EL (cell line): ENCODE measurements around the gene PEX3.
"Not testable (repeated sequence)": the region's sequence is repeated elsewhere in the genome, so short reads cannot be mapped to it uniquely, and the experiment has no call there.

Experiments used
- DNase-seq: peaks from one replicate; pipeline ENCODE4 v3.0.0-alpha.2; 2016

Gene PEX3

GRCh38 chr6:143450453-143451371 is at the start of gene PEX3, which contains the start of gene ADAT2:
PEX3 (plus strand) TSS chr6:143450805; CDS start chr6:143451043, 238 bp downstream.
ADAT2 (minus strand) TSS chr6:143450695; CDS start chr6:143450658, 37 bp downstream.
- DNase-seq, result peak; percentile 94

- DNase-seq, result no peak
Observed at GRCh38 chr6:143401068-143401446, 49.5 kb upstream of the PEX3 start.

DNA sequence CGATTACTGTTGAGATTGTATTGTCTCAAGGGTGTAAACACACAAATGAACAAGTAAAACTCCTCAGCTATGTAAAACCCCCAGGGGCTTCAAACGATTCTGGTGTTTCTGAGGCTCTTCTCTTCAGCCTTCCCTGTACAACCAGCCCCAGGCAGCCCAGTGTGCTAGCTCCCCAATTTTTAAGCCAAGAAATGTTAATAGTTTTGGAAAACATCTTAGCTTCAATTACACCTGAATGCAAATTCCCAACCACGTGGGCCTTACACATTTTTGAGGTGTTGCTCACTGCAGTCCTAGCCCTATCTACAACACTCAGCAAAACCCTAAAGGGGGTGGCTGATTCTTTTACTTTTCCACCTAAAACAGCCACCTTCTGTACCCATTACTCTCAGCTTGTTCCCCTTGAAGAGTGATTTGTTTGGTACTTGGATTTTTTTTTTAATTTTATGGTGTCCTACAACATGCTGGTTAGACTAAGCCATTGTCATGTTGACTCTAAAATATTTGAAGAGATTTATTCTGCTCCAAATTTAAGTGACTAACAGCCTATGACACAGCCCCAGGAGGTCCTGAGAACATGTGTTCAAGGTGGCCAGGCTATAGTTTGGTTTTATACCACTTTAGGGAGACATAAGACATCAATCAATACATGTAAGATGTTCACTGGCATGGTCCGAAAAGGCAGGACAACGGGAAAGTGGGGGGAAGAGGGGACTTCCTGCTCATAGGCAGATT is 48.8 kb upstream of the PEX3 start:
- no peak for DNase-seq

DNA sequence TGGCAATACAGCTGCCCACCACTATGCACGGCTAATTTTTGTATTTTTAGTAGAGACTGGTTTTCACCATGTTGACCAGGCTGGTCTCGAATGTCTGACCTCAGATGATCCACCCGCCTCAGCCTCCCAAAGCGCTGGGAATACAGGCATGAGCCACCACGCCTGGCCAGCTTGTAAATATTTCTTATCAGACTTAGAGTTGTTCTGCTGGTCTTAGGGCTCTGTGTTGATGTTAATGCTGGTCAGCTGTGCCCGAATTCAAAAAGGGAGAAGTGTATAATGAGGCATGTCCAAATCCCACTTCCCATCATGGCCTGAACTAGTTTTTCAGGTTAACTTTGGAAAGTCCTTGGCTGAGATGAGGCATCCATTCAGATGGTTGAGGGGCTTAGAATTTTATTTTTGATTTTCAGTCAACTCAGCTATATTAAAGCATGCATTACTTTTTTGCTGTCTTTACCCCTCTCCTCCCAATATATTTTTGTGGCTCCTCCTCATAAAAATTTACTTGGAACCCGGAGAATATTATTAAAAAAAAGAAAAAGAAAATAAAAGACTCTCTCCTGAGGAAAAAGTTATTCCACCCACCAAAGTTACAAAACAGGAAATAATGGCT is 47.8 kb upstream of the PEX3 start:
- no peak for DNase-seq

GRCh38 chr6:143405373-143406154 is 45.0 kb upstream of the PEX3 start:
- DNase-seq, result peak; percentile 81

GRCh38 chr6:143406673-143407072 is 43.9 kb upstream of the PEX3 start:
- DNase-seq, result no peak

GRCh38 chr6:143408151-143408786 is 42.3 kb upstream of the PEX3 start:
- DNase-seq, result no peak

DNA sequence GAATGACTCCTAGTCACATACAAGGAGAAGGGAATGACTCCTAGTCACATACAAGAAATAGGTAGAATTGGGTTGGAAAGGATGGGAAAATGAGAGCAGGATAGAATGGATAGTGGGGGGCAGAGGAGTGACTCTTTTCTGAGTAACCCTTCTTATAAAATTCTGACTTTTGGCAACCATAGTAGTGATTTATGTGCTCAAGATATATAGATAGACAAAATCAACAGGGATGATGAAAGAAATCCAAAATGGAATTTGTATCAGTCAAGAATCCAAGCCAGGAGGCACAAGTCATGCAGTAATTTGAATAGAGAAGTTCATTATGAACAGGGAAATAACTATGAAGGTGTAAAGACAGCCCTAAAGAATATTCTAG is 41.8 kb upstream of the PEX3 start:
- no peak for DNase-seq

DNA sequence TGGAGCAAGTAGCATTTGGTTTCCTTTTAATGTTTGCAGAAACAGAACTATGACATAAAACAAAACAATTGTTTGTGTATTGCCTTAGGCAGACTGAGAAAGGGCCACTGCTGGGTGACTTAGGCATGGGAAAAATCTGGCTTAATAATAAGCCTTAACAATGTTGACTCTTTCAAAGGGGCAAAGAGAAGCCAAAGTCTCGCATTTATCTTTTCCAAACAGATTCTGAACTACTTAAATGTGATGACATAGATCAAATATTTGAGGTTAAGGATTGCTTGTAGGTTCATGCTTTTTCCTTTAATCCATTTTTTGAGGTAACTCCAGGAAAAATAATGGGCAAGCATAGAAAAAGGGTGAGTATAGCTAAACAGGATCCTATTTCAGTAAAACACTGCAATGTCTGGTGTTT is 39.7 kb upstream of the PEX3 start:
- DNase-seq, result peak; percentile 75

- DNase-seq, result no peak
Observed at GRCh38 chr6:143414769-143415168, 35.8 kb upstream of the PEX3 start.

DNA sequence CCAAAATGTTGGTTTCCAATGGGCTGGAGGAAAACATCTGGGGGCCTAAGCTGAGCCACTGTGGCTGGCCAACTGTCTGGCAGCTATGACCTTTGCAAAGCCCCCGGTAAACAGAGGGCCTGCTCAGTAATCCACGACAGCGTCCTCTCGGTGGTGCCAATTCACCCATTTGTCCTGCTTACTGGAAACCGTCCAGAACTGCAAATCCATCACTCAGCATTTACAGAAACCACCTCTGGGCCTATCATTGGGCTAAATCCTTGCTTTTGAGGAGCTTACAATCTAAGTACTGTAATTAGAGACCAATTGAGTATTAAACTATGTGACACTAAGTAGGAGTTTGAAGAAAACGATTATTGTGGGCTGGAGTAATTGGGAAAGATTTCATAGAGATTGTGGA is 31.1 kb upstream of the PEX3 start:
- no peak for DNase-seq

DNA sequence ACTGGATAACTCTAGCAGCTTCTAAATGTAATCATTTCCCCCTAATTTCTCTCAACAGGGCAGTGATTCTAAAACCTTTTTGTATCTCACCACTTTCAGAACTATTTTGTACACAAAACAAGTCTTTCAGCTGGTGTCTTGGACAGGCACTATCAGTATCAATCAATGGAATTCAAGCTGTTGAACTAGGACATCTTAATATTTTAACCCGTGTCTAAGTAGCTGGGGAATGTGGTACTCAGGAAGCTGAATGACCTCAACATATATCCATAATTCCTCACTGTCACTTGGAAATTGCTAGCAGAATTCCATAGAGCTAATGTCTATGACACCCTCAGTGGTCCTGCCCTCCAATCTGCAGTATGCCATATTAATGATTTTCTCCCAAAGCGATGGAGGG is 24.6 kb upstream of the PEX3 start:
- peak; percentile 28 for DNase-seq

DNA sequence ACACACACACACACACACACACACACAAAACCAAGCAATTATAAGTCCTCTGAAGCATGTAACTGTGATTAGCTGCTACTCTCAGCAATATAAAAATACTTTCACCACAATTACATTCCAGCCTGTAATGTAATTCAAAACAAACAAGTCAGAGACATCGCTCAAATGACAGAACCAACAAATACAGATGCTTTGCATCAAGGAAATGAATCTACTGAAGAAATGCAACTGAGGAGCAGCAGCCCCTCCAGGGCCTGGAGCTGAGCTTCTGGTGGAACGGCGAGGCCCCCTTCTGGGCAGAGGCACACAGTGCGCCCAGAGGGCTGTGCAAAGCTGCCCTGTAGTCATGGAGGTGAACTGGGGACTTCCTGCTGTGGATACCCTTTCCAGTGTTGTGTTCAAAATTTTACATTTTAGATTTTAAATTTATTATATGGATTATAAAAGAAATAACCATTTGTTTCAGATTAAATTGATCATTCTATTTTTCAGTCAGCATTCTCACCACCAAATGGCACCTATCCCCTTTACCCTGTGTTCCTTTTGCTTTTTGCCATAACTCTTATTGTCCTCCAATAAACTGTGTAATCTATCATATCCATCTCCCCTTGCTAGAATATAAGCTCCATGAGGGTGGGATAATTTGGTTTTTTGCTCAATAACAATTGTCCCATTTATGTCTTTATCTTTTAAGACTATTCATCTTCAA is 23.3 kb upstream of the PEX3 start:
- DNase-seq, result peak; percentile 82

- DNase-seq, result no peak
Observed at GRCh38 chr6:143429970-143430369, 20.6 kb upstream of the PEX3 start.

DNA sequence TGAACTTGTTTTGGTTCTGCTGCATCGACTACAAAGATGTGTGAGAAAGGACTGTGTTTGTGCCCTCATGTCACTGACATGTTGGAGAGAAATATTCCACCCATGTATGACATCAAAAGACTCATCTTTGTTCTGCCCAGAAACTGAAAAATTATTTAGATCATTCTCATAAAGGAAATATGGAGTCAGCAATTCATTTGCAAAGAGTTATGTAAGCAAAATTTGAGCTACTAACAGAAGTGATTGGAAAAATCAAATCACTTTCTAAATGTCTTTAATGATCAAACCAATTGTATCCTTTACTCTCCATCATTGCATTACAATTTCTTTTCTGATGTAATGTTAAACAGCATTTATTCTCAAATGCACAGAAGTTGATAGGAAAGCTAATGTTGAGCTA is 19.4 kb upstream of the PEX3 start:
- no peak for DNase-seq

- no peak for DNase-seq
Observed at GRCh38 chr6:143432588-143432987, 18.0 kb upstream of the PEX3 start.

DNA sequence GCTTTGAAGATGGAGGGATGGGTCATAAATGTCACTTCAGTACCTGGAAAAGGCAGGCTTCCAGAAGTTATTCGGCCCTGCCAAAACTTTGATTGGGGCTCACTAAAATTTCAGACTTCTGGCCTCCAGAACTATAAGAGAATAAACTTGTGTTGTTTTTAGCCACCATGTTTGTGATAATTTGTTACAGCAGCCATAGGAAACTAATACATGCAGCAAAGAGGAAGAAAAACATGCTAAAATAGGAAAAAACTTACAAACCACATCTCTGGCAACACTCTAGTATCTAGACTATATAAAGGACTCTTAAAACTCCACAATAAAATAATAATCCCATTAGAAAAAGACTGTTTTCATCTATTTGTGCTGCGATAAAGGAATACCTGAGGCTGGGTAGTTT is 9.6 kb upstream of the PEX3 start:
- DNase-seq, result no peak

GRCh38 chr6:143441680-143442545 is 8.7 kb upstream of the PEX3 start:
- peak; percentile 41 for DNase-seq

DNA sequence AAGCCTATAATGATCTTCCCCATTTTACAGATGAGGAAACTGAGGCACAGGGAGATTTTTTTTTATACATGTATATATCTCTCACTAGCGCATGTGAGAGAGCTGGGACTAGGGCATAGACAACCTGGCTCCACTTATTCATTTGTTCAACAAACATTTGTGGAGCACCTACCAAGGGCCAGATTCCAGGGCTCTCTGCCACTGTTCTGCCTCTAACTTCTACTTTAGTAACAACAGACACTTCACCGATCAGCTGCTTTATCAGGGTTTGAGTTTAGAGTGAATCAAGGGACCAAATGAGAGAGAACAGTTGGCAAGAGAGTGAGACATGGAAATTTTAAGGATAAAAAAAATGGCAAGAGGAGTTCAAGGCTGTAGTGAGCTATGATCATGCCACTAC is 7.5 kb upstream of the PEX3 start:
- no peak for DNase-seq

GRCh38 chr6:143447865-143448264 is 2.7 kb upstream of the PEX3 start:
- not testable (repeated sequence) for DNase-seq
